IgD-negative memory B cell (primary cell): ENCODE measurements around the gene PEG3. TPM values are rescaled to one million over a fixed set of nuclear protein-coding genes. Genes with fewer than 3 reads are reported as not detected.

Experiments
- polyA plus RNA-seq: library from polyadenylated mRNA; unstranded; fragments of 300-500 nt; fragmentation: Illumina TruSeq; gene quantifications from one replicate; pipeline ENCODE4 v1.2.3, GENCODE V29; 2021

The PEG3 gene
- polyA plus RNA-seq, 1 donor from 2014 or later, result not detected

Other genes starting within 250 kb of the PEG3 start
- 11.1 TPM for gene ZNF71, start 245.4 kb downstream of the PEG3 start, polyA plus RNA-seq
- not detected for gene SMIM17, start 197.6 kb downstream of the PEG3 start, polyA plus RNA-seq
- gene ZNF835, start 169.0 kb downstream of the PEG3 start, polyA plus RNA-seq, result 6.0 TPM
- not detected for gene ZIM2, start within 50 bp of the PEG3 start, polyA plus RNA-seq